Calu3 (cell line): ENCODE data around the gene PTPRO. TPM values are rescaled to one million over a fixed set of nuclear protein-coding genes. Genes with fewer than 3 reads are reported as not detected.

ENCODE experiments used
- BruUV-seq: library from RNA; stranded (reverse); fragments of 400-500 nt; replicated peaks from 2 replicates; lab custom pipeline; 2021; lab: Mats Ljungman, UMichigan
- CTCF ChIA-PET: fragments of 300-600 bp; sonication (Branson Sonifier 250); formaldehyde crosslinking; loops from one replicate; lab custom pipeline; 2022; ENCODE audit warnings: antibody characterized with exemption; lab: Charles Lee
- DNase-seq: peaks from one replicate; pipeline ENCODE4 v3.0.0; 2022
- H3K27ac Mint-ChIP-seq: one replicate; pipeline ENCODE4 v1.8.0; 2022; ENCODE audit warnings: mixed read lengths; ENCODE audit not compliant: unreplicated experiment
- H3K27me3 Mint-ChIP-seq: one replicate; pipeline ENCODE4 v1.8.0; 2022; ENCODE audit warnings: mixed read lengths; ENCODE audit not compliant: unreplicated experiment
- H3K36me3 Mint-ChIP-seq: one replicate; pipeline ENCODE4 v1.8.0; 2022; ENCODE audit warnings: mild to moderate bottlenecking, moderate library complexity, mixed read lengths; ENCODE audit not compliant: insufficient read depth, unreplicated experiment
- H3K4me1 Mint-ChIP-seq: one replicate; pipeline ENCODE4 v1.8.0; 2022; ENCODE audit warnings: mild to moderate bottlenecking, low read depth, mixed read lengths; ENCODE audit not compliant: unreplicated experiment
- H3K4me3 Mint-ChIP-seq: one replicate; pipeline ENCODE4 v1.8.0; 2022; ENCODE audit warnings: mild to moderate bottlenecking, low read depth, moderate library complexity, mixed read lengths; ENCODE audit not compliant: unreplicated experiment
- H3K9me3 Mint-ChIP-seq: one replicate; pipeline ENCODE4 v1.8.0; 2022; ENCODE audit warnings: low read depth, mixed read lengths; ENCODE audit not compliant: unreplicated experiment
- CTCF ChIP-seq: fragments of 200-600 bp; IDR thresholded peaks from one replicate; pipeline ENCODE4 v1.8.0; 2022; ENCODE audit warnings: antibody characterized with exemption; ENCODE audit not compliant: unreplicated experiment
- intact Hi-C: fragments of 100-400 bp; cut with micrococcal nuclease; formaldehyde crosslinking; loops from one replicate; pipeline ENCODE4 v1.10.0; 2022; ENCODE audit not compliant: unreplicated experiment
- total RNA-seq: library from RNA; stranded (reverse); gene quantifications from 2 replicates; pipeline ENCODE4 v1.2.3, GENCODE V29; 2022

PTPRO gene
- total RNA-seq, 1 experiment from 2014 or later: not detected

GRCh38 chr12:15423629-15424028, 101.3 kb downstream of the PTPRO start:
- Mint-ChIP-seq H3K4me3 (no peak overlapping the region), H3K9me3 (no peaks in the 10 kb centered on the region), H3K36me3 (no peaks in the 10 kb centered on the region), H3K27ac (peak overlapping the region; percentile 38), H3K4me1 (no peaks in the 10 kb centered on the region), H3K27me3 (peaks cover under 1% of the 10 kb centered on the region)
- CTCF ChIA-PET: interaction anchor here (0.6 kb wide), 1 partner anchor 74 kb away, joined by 10 read pairs; no protein-coding TSS in a partner anchor
- BruUV-seq: no TSS peak
- DNase-seq: no peak
- intact Hi-C loops: no loop called here
- no peak for TF ChIP-seq CTCF

- no peak for DNase-seq
- no TSS peak for BruUV-seq
- CTCF ChIA-PET: interaction anchor here (0.6 kb wide), 1 partner anchor 57 kb away, joined by 3 read pairs; no protein-coding TSS in a partner anchor
- Mint-ChIP-seq H3K27ac (no peak overlapping the region), H3K9me3 (no peaks in the 10 kb centered on the region), H3K36me3 (no peaks in the 10 kb centered on the region), H3K4me3 (no peak overlapping the region), H3K4me1 (no peaks in the 10 kb centered on the region), H3K27me3 (peaks cover 35% of the 10 kb centered on the region)
- TF ChIP-seq CTCF: no peak
- intact Hi-C loops: no loop called here
Measured at GRCh38 chr12:15427913-15428312, 105.6 kb downstream of the PTPRO start.

GRCh38 chr12:15428632-15429031, 106.3 kb downstream of the PTPRO start:
- TF ChIP-seq CTCF: no peak
- Mint-ChIP-seq H3K4me3 (no peak overlapping the region), H3K27me3 (peaks cover 39% of the 10 kb centered on the region), H3K36me3 (no peaks in the 10 kb centered on the region), H3K9me3 (no peaks in the 10 kb centered on the region), H3K27ac (no peak overlapping the region), H3K4me1 (no peaks in the 10 kb centered on the region)
- BruUV-seq: no TSS peak
- CTCF ChIA-PET: no interaction called here
- no peak for DNase-seq
- intact Hi-C loops: no loop called here

GRCh38 chr12:15429262-15429661, 107.0 kb downstream of the PTPRO start:
- Mint-ChIP-seq H3K4me3 (no peak overlapping the region), H3K4me1 (no peaks in the 10 kb centered on the region), H3K9me3 (no peaks in the 10 kb centered on the region), H3K36me3 (no peaks in the 10 kb centered on the region), H3K27ac (no peak overlapping the region), H3K27me3 (peaks cover 39% of the 10 kb centered on the region)
- no peak for DNase-seq
- BruUV-seq: no TSS peak
- TF ChIP-seq CTCF: no peak
- CTCF ChIA-PET: no interaction called here
- intact Hi-C loops: no loop called here
